HG03196 (cell line): ENCODE measurements around the gene HSPBP1.

Experiments
- ATAC-seq: cut with Tn5 transposase; IDR thresholded peaks from one replicate; pipeline ENCODE4 v1.9.1; 2021; ENCODE audit not compliant: unreplicated experiment

The HSPBP1 gene

GRCh38 chr19:55305491-55305890, 25.6 kb upstream of the HSPBP1 start:
- ATAC-seq = no peak

- ATAC-seq = no peak
Measured at GRCh38 chr19:55304980-55305379, 25.1 kb upstream of the HSPBP1 start.

- ATAC-seq = no peak
Measured at GRCh38 chr19:55304279-55304978, 24.5 kb upstream of the HSPBP1 start.

- ATAC-seq = no peak
Measured at GRCh38 chr19:55303477-55303876, 23.6 kb upstream of the HSPBP1 start.

GRCh38 chr19:55302318-55302703, 22.4 kb upstream of the HSPBP1 start:
- ATAC-seq = no peak

DNA sequence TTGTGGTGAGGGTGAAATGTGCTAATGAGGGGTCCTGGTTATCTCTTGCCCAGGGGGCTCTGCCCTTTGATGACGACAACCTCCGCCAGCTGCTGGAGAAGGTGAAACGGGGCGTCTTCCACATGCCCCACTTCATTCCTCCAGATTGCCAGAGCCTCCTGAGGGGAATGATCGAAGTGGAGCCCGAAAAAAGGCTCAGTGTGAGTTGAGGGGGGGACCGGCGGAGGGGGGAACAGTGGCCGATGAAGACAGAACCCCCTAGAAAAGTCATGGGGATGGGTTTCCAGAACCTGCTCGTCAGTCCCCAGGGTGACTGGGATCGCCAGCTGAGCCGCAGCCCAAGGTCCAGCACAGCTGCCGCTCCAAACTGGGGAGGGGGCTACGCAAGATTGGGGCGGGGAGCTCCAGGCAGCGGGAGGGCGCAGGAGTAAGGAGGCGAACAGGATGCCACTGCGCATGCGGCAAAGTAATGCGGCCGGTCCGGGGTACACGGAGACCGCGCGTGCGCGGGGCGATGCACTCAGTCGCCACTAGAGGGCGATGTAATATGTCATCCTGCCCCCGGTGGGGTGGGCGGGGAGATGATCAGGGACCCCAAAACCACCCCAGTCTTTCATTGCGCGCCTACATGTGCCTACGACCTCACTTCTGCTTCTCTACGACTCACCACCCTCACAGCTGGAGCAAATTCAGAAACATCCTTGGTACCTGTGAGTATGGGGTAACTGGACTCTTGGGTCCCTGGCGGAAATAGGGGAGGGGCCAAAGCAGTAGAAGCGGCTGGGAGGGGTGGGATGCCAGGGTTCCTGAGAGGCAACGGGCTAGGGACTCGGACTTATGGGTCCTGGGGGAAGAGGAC, 21.8 kb upstream of the HSPBP1 start:
- ATAC-seq = peak; percentile 45

GRCh38 chr19:55300886-55301458, 21.1 kb upstream of the HSPBP1 start:
- ATAC-seq = no peak

DNA sequence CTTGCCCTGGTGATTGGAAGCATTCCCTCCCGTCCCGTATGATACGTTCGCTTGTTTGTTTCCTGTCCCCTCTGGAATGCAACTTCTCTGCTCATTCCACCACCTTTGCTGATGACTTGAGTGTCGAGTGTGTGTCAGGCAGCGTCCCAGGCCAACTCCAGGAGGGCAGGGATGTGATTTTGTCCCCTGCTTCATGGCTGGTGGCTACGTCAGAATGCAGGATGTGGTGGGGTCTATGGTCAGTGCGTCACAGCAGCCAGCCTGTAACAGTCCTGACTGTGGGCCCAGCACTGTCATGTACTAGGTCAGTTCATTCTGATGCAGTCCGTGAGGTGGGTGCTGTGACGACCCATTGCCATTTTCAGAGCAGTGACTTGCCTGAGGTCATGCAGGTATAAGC, 20.1 kb upstream of the HSPBP1 start:
- no peak for ATAC-seq

DNA sequence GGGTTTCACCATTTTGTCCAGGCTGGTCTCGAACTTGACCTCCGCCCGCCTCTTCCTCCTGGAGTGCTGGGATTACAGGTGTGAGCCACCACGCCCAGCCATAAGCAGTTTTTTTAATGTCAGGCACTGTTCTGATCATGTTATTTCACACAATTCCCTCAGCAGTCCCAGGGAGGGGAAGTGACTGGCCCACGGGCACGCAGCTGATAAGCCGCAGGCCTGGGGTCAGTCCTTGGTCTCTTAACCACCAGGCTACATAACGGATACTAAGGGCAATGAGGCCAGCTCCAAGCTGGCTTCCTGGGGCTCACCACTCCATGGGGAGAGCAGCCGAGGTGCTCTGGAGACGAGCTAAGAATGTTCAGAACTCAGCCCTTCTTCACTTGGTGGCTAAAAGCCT, 17.4 kb upstream of the HSPBP1 start:
- no peak for ATAC-seq

- ATAC-seq = no peak
Measured at GRCh38 chr19:55289117-55289796, 9.3 kb upstream of the HSPBP1 start.

GRCh38 chr19:55287361-55288079, 7.6 kb upstream of the HSPBP1 start:
- ATAC-seq = no peak

DNA sequence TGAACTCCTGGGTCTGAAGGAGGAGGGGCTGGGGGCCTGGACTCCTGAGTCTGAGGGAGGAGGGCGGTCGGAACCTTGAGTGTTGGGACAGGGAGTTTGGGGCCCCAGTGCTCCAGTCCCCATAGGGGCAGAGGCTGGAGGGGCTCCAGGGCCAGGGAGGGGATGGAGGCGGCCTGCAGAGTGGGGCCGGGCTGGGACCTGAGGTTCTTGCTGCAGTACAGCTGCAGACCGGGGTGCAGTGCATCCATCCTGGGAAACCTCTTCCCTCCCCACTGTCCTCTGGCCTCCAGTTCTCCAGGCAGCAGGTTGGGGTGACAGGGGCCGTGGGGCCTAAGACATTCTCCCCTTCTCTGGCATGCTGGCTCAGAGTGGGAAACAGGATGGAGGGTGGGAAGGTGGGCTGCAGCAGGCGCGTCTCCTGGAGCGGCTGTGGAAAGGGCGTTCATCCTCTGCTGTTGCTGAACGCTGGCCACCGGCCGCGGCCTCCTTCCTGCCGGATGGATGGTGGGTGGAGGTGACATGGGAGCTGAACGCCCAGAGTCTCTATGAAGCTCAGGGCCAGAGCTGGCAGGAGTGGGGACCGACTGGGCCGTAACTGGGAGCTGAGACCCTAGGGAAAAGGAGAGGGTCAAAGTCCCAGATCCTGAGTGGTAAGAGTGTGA, 5.5 kb upstream of the HSPBP1 start:
- no peak for ATAC-seq

GRCh38 chr19:55284405-55285058, 4.6 kb upstream of the HSPBP1 start:
- ATAC-seq = no peak

DNA sequence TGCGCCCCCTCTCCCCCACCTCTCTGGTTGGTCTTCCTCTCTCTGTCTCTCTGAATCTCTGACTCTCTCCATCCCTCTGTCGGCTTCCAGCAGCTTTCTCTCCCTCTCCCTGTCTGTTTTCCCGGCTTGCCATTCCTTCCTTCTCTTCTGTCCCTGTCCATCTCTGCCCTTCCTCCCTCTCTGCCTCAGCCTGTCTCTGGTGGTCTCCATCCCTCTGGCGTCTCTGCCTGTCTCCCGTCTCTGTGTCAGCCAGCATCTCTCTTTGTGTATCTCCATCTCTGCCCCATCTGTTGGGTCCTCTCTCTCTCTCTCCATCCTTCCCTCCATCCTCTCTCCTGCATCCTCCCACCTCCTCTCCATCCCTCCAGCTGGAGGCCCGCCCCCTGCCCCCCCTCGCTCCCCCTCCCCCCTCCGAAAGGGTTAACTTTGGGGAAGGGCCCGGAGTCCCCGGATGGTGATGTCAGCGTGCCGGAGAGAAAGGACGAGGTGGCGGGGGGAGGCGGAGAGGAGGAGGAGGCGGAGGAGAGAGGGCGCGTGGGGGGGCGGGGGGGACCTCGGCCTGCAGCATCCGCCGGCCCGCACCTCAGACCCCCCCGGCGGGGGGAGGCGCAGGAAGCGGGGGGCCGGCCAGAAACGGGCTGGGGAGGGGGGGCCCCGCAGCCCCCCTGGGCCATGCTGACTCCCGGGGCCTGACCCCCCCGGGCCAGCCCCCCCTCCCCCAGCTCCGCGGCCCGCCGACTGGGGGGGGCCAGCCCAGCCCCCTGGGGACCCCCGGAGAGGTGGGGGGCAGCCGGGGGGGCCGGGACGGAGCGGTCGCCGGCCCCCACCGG, 3.9 kb upstream of the HSPBP1 start, which contains the start of gene BRSK1:
Gene BRSK1, plus strand, starts transcription at position 450 of the 830 bp plus-strand sequence. CDS start 446 bp downstream, outside the sequence.
- no peak for ATAC-seq

- no peak for ATAC-seq
Measured at GRCh38 chr19:55279340-55279739, 570 bp downstream of the HSPBP1 start.

- no peak for ATAC-seq
Measured at GRCh38 chr19:55278391-55279135, 1.3 kb downstream of the HSPBP1 start.

- no peak for ATAC-seq
Measured at GRCh38 chr19:55277494-55277893, 2.4 kb downstream of the HSPBP1 start.
